K562 (cell line): ENCODE data around the gene SDCCAG8. TPM values are rescaled to one million over a fixed set of nuclear protein-coding genes. Genes with fewer than 3 reads are reported as not detected.

Experiments
- BACH1 ChIP-seq: fragments of 200-800 bp; sonication (Bioruptor generic); IDR thresholded peaks from 2 replicates; pipeline ENCODE4 v1.6.1; 2016; ENCODE audit warnings: missing genetic modification characterization, missing compliant biosample characterization
- CC2D1A ChIP-seq: fragments of 450-650 bp; IDR thresholded peaks from 2 replicates; pipeline ENCODE4 v1.6.1; 2017; ENCODE audit warnings: mild to moderate bottlenecking
- DIDO1 ChIP-seq: fragments of 450-650 bp; IDR thresholded peaks from 2 replicates; pipeline ENCODE4 v1.6.1; 2016; ENCODE audit warnings: low read depth, missing biosample characterization, missing genetic modification characterization
- ELF4 ChIP-seq: fragments of 450-650 bp; formaldehyde crosslinking; IDR thresholded peaks from 2 replicates; pipeline ENCODE4 v1.4.0; 2022; ENCODE audit warnings: missing genetic modification characterization
- HCFC1 ChIP-seq: IDR thresholded peaks from 2 replicates; pipeline ENCODE4 v1.6.1; 2012; ENCODE audit warnings: low read depth, low read length, improper control_type of control experiment
- HDAC2 ChIP-seq: fragments of 450-650 bp; IDR thresholded peaks from 2 replicates; pipeline ENCODE4 v1.6.1; 2016; ENCODE audit warnings: mild to moderate bottlenecking
- MAFF ChIP-seq: IDR thresholded peaks from 2 replicates; pipeline ENCODE4 v1.6.1; 2012; ENCODE audit warnings: low read length, improper control_type of control experiment
- NR1H2 ChIP-seq: sonication (generic); formaldehyde crosslinking; IDR thresholded peaks from 2 replicates; pipeline ENCODE4 v1.4.0; 2020; ENCODE audit warnings: mild to moderate bottlenecking, missing genetic modification reagents
- PBX2 ChIP-seq, 2 experiments: IDR thresholded peaks in 1 of 2; conservative IDR thresholded peaks in 1 of 2; 2 replicates each; pipeline ENCODE4 v1.6.1; 2016; ENCODE audit warnings: low read depth in 2 of 2, mild to moderate bottlenecking in 1 of 2, missing compliant biosample characterization in 1 of 2, missing genetic modification characterization in 1 of 2, moderate library complexity in 1 of 2
- POU5F1 ChIP-seq: fragments of 150-350 bp; IDR thresholded peaks from 2 replicates; pipeline ENCODE4 v1.6.1; 2014; ENCODE audit warnings: borderline replicate concordance, low read length, low read depth, mild to moderate bottlenecking; ENCODE audit not compliant: partially characterized antibody
- RNF2 ChIP-seq: sonication (generic); IDR thresholded peaks from 2 replicates; pipeline ENCODE4 v1.6.1; 2016
- SREBF2 ChIP-seq: sonication (generic); formaldehyde crosslinking; IDR thresholded peaks from 2 replicates; pipeline ENCODE4 v1.4.0; 2020; ENCODE audit warnings: mild to moderate bottlenecking, missing genetic modification reagents
- TFAP4 ChIP-seq: sonication (generic); formaldehyde crosslinking; IDR thresholded peaks from 2 replicates; pipeline ENCODE4 v1.8.0; 2022; ENCODE audit warnings: missing genetic modification reagents, mild to moderate bottlenecking, moderate library complexity, borderline replicate concordance
- ZBTB1 ChIP-seq: sonication (generic); formaldehyde crosslinking; IDR thresholded peaks from 2 replicates; pipeline ENCODE4 v1.8.1; 2023; ENCODE audit warnings: missing genetic modification reagents, low read depth, mild to moderate bottlenecking, borderline replicate concordance
- ZNF431 ChIP-seq: sonication (generic); formaldehyde crosslinking; IDR thresholded peaks from 2 replicates; pipeline ENCODE4 v1.8.0; 2022; ENCODE audit warnings: mild to moderate bottlenecking, missing genetic modification reagents
- polyA plus RNA-seq, 8 experiments: library from polyadenylated mRNA; depleted of rRNA in 4 of 8; stranded (reverse) in 5 of 8; unstranded in 3 of 8; fragments of >200 nt; fragmentation: Nextera tagmentation in 2 of 8; fragmentation: Illumina TruSeq in 1 of 8; extraction: Ambion mirVana in 2 of 8; extraction: Trizol in 1 of 8; gene quantifications; 2 replicates each; pipeline versions ENCODE4 v1.2.1 to v1.2.3, GENCODE V29; 2011 to 2014; ENCODE audit warnings: inconsistent platforms in 1 of 8, missing spikeins in 1 of 8
- total RNA-seq, 7 experiments: library from RNA; depleted of rRNA in 6 of 7; stranded (reverse); fragments of >200 nt in 6 of 7; fragmentation: Illumina TruSeq in 2 of 7; extraction: Trizol in 2 of 7; gene quantifications; 2 replicates each; pipeline versions ENCODE4 v1.2.1 to v1.2.3, GENCODE V29; 2011 to 2021; ENCODE audit warnings: low replicate concordance in 1 of 7
- TF ChIP-seq, protein P1 (sequence below), 2 experiments: fragments of 450-650 bp; IDR thresholded peaks; 2 replicates each; pipeline ENCODE4 v1.6.1; 2018; ENCODE audit warnings: mild to moderate bottlenecking in 2 of 2, low read depth in 1 of 2; ENCODE audit not compliant: partially characterized antibody in 2 of 2
- TF ChIP-seq, protein P2 (sequence below): fragments of 450-650 bp; formaldehyde crosslinking; IDR thresholded peaks from 2 replicates; pipeline ENCODE4 v1.4.0; 2020; ENCODE audit warnings: mild to moderate bottlenecking

Gene SDCCAG8
- total and polyA plus RNA-seq, 9 of the 15 experiments (the other 6 are each of a cell fraction or from before 2014, with no cell fraction given): 17.9 to 36.7 (median 25.4) TPM

- TF ChIP-seq, protein P1, sequence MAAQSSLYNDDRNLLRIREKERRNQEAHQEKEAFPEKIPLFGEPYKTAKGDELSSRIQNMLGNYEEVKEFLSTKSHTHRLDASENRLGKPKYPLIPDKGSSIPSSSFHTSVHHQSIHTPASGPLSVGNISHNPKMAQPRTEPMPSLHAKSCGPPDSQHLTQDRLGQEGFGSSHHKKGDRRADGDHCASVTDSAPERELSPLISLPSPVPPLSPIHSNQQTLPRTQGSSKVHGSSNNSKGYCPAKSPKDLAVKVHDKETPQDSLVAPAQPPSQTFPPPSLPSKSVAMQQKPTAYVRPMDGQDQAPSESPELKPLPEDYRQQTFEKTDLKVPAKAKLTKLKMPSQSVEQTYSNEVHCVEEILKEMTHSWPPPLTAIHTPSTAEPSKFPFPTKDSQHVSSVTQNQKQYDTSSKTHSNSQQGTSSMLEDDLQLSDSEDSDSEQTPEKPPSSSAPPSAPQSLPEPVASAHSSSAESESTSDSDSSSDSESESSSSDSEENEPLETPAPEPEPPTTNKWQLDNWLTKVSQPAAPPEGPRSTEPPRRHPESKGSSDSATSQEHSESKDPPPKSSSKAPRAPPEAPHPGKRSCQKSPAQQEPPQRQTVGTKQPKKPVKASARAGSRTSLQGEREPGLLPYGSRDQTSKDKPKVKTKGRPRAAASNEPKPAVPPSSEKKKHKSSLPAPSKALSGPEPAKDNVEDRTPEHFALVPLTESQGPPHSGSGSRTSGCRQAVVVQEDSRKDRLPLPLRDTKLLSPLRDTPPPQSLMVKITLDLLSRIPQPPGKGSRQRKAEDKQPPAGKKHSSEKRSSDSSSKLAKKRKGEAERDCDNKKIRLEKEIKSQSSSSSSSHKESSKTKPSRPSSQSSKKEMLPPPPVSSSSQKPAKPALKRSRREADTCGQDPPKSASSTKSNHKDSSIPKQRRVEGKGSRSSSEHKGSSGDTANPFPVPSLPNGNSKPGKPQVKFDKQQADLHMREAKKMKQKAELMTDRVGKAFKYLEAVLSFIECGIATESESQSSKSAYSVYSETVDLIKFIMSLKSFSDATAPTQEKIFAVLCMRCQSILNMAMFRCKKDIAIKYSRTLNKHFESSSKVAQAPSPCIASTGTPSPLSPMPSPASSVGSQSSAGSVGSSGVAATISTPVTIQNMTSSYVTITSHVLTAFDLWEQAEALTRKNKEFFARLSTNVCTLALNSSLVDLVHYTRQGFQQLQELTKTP (IDR thresholded peaks at IDR 0.05; ENCODE audit: low read depth in 1 of 2, partially characterized antibody in 2 of 2): peak in 1 of 2 experiments; percentile 98
- TF ChIP-seq NR1H2 (CRISPR knock-in tag) (0 out of 2 replicates have a peak, but pooled peaks have one; percentile 54), TFAP4 (CRISPR knock-in tag) (peak; percentile 78; the same call in 1 of the 2 replicates), ZBTB1 (CRISPR knock-in tag) (peak; percentile 74; the same call in 1 of the 2 replicates), DIDO1 (tag) (peak; percentile 43; the same call in 1 of the 2 replicates), SREBF2 (no peak), HDAC2 (no peak), ELF4 (CRISPR knock-in tag) (no peak), MAFF (peak; percentile 37; the same call in 1 of the 2 replicates), ZNF431 (CRISPR knock-in tag) (no peak; the same call in 1 of the 2 replicates), BACH1 (tag) (0 out of 2 replicates have a peak, but pooled peaks have one; percentile 9), CC2D1A (no peak), PBX2 (CRISPR knock-in tag; IDR thresholded peaks at IDR 0.05; ENCODE audit: low read depth) (no peak), PBX2 (tag; conservative IDR thresholded peaks at IDR 0.05; ENCODE audit: low read depth) (0 out of 2 replicates have a peak, but pooled peaks have one; percentile 0), POU5F1 (no peak), HCFC1 (peak; percentile 96), RNF2 (0 out of 2 replicates have a peak, but pooled peaks have one; percentile 33)
- TF ChIP-seq, protein P2, sequence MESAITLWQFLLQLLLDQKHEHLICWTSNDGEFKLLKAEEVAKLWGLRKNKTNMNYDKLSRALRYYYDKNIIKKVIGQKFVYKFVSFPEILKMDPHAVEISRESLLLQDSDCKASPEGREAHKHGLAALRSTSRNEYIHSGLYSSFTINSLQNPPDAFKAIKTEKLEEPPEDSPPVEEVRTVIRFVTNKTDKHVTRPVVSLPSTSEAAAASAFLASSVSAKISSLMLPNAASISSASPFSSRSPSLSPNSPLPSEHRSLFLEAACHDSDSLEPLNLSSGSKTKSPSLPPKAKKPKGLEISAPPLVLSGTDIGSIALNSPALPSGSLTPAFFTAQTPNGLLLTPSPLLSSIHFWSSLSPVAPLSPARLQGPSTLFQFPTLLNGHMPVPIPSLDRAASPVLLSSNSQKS (CRISPR knock-in tag): peak; percentile 73; the same call in 1 of the 2 replicates
Measured at GRCh38 chr1:243255791-243256512, at the start of gene SDCCAG8 (continued).
